HEK293 (cell line): ENCODE results near the gene GMPR2.

Experiments
- KLF16 ChIP-seq: fragments of 450-650 bp; formaldehyde crosslinking; IDR thresholded peaks from 2 replicates; pipeline ENCODE4 v1.5.1; 2017; ENCODE audit warnings: missing biosample characterization, missing genetic modification characterization
- OVOL3 ChIP-seq: fragments of 450-650 bp; formaldehyde crosslinking; IDR thresholded peaks from 2 replicates; pipeline ENCODE4 v1.5.1; 2016; ENCODE audit warnings: missing biosample characterization, missing genetic modification characterization
- YY1 ChIP-seq: fragments of 450-650 bp; formaldehyde crosslinking; IDR thresholded peaks from 2 replicates; pipeline ENCODE4 v1.5.1; 2018; ENCODE audit warnings: missing biosample characterization, missing genetic modification characterization
- ZBTB48 ChIP-seq: fragments of 450-650 bp; formaldehyde crosslinking; IDR thresholded peaks from 2 replicates; pipeline ENCODE4 v1.5.1; 2016; ENCODE audit warnings: missing biosample characterization, missing genetic modification characterization
- ZNF140 ChIP-seq: fragments of 450-650 bp; formaldehyde crosslinking; IDR thresholded peaks from 2 replicates; pipeline ENCODE4 v1.5.1; 2016; ENCODE audit warnings: missing biosample characterization, missing genetic modification characterization
- ZNF16 ChIP-seq: fragments of 450-650 bp; formaldehyde crosslinking; IDR thresholded peaks from 2 replicates; pipeline ENCODE4 v1.5.1; 2016; ENCODE audit warnings: low read depth, missing biosample characterization, missing genetic modification characterization
- ZNF24 ChIP-seq: fragments of 450-650 bp; formaldehyde crosslinking; IDR thresholded peaks from 2 replicates; pipeline ENCODE4 v1.5.1; 2016; ENCODE audit warnings: missing biosample characterization, missing genetic modification characterization
- ZNF274 ChIP-seq, 2 experiments: fragments of 200-500 bp in 1 of 2; fragments of 450-650 bp in 1 of 2; sonication (Bioruptor generic) in 1 of 2; formaldehyde crosslinking in 1 of 2; IDR thresholded peaks; 2 replicates each; pipeline versions ENCODE4 v1.5.1 to v1.6.1; 2014 to 2016; ENCODE audit warnings: borderline replicate concordance in 1 of 2, inconsistent platforms in 1 of 2, low read length in 1 of 2, missing biosample characterization in 1 of 2, missing genetic modification characterization in 1 of 2
- ZNF311 ChIP-seq: fragments of 450-650 bp; formaldehyde crosslinking; IDR thresholded peaks from 2 replicates; pipeline ENCODE4 v1.5.1; 2017; ENCODE audit warnings: missing biosample characterization, missing genetic modification characterization, borderline replicate concordance
- ZNF600 ChIP-seq: fragments of 450-650 bp; formaldehyde crosslinking; IDR thresholded peaks from 2 replicates; pipeline ENCODE4 v1.5.1; 2016; ENCODE audit warnings: missing biosample characterization, missing genetic modification characterization
- ZNF624 ChIP-seq: fragments of 450-650 bp; formaldehyde crosslinking; IDR thresholded peaks from 2 replicates; pipeline ENCODE4 v1.5.1; 2017; ENCODE audit warnings: missing biosample characterization, missing genetic modification characterization
- ZNF664 ChIP-seq: fragments of 450-650 bp; formaldehyde crosslinking; IDR thresholded peaks from 2 replicates; pipeline ENCODE4 v1.5.1; 2016; ENCODE audit warnings: missing biosample characterization, missing genetic modification characterization
- TF ChIP-seq, protein P1 (sequence below): fragments of 450-650 bp; formaldehyde crosslinking; IDR thresholded peaks from 2 replicates; pipeline ENCODE4 v1.5.1; 2016; ENCODE audit warnings: missing biosample characterization, missing genetic modification characterization
- TF ChIP-seq, protein P2 (sequence below): fragments of 450-650 bp; formaldehyde crosslinking; IDR thresholded peaks from 2 replicates; pipeline ENCODE4 v1.5.1; 2016; ENCODE audit warnings: missing biosample characterization, missing genetic modification characterization

DNA sequence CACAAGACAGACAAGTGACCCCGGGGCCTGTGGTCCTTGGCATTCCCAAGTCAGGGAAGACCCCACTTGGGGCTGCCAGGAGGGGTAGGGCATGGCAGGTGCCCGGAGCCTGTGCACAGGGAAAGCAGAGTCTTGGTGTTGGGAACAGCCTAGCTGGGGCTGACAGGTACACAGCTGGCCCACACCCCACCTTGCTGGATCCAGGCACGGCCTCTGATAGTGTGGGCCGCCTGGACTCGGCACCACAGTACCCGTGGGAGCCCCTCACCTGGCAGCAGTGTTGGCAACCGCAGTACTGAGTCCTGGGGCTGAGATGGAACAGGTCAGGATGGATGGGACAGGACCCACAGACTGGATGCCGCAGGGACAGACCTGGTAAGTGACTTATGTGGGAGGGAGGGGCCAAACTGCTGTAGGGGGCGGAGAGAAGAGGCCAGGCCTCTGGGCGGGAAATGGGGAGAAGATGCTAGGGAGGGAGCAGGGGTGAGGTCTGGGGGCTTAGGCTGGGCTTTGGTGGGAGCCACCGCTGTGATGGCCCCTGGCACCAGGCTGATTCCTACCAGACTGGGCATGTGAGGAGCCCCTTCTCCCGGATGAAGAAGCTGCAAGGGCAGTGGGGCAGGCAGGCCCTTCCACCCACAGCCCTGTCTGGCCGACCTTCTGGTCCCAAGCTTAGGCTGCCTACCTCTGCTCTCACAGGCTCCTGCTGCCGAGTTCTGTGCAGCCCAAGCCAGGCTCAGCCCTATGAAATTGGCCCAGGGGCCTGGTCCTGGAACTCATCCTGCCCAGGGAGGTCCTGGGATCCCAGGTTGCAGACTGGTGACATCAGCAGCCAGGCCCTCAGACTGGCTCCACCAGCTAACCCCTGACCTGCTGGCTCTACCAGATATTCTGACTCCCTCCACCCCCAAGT, 30.3 kb downstream of the GMPR2 start, which contains the start of gene TGM1:
- no peak for TF ChIP-seq ZNF24 (tag by site-specific recombination)
- no peak for TF ChIP-seq ZNF311 (tag by site-specific recombination)
- TF ChIP-seq ZBTB48: no peak
- TF ChIP-seq, protein P1, sequence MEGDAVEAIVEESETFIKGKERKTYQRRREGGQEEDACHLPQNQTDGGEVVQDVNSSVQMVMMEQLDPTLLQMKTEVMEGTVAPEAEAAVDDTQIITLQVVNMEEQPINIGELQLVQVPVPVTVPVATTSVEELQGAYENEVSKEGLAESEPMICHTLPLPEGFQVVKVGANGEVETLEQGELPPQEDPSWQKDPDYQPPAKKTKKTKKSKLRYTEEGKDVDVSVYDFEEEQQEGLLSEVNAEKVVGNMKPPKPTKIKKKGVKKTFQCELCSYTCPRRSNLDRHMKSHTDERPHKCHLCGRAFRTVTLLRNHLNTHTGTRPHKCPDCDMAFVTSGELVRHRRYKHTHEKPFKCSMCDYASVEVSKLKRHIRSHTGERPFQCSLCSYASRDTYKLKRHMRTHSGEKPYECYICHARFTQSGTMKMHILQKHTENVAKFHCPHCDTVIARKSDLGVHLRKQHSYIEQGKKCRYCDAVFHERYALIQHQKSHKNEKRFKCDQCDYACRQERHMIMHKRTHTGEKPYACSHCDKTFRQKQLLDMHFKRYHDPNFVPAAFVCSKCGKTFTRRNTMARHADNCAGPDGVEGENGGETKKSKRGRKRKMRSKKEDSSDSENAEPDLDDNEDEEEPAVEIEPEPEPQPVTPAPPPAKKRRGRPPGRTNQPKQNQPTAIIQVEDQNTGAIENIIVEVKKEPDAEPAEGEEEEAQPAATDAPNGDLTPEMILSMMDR: no peak
- no peak for TF ChIP-seq ZNF664 (tag by site-specific recombination)
- no peak for TF ChIP-seq ZNF624
- TF ChIP-seq ZNF16: no peak
- no peak for TF ChIP-seq OVOL3
- no peak for TF ChIP-seq YY1
- no peak for TF ChIP-seq ZNF140 (tag by site-specific recombination)
- TF ChIP-seq, protein P2, sequence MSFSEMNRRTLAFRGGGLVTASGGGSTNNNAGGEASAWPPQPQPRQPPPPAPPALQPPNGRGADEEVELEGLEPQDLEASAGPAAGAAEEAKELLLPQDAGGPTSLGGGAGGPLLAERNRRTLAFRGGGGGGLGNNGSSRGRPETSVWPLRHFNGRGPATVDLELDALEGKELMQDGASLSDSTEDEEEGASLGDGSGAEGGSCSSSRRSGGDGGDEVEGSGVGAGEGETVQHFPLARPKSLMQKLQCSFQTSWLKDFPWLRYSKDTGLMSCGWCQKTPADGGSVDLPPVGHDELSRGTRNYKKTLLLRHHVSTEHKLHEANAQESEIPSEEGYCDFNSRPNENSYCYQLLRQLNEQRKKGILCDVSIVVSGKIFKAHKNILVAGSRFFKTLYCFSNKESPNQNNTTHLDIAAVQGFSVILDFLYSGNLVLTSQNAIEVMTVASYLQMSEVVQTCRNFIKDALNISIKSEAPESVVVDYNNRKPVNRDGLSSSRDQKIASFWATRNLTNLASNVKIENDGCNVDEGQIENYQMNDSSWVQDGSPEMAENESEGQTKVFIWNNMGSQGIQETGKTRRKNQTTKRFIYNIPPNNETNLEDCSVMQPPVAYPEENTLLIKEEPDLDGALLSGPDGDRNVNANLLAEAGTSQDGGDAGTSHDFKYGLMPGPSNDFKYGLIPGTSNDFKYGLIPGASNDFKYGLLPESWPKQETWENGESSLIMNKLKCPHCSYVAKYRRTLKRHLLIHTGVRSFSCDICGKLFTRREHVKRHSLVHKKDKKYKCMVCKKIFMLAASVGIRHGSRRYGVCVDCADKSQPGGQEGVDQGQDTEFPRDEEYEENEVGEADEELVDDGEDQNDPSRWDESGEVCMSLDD (tag by site-specific recombination): no peak
- no peak for TF ChIP-seq KLF16 (tag by site-specific recombination)
- TF ChIP-seq ZNF274 (IDR thresholded peaks at IDR 0.05; ENCODE audit: low read length): no peak
- no peak for TF ChIP-seq ZNF274 (tag by site-specific recombination; IDR thresholded peaks at IDR 0.05; ENCODE audit: borderline replicate concordance)
- no peak for TF ChIP-seq ZNF600 (tag by site-specific recombination)
